IPS DF 19.7 (cell line): Measurements from ENCODE around the gene OR51G2.
"Not testable (repeated sequence)": the region's sequence is repeated elsewhere in the genome, so short reads cannot be mapped to it uniquely, and the experiment has no call there.

Source experiments
- DNase-seq: peaks from one replicate; pipeline ENCODE4 v3.0.0-alpha.2; 2013; ENCODE audit warnings: low read depth, low spot score

Gene OR51G2

GRCh38 chr11:4919250-4919649 lies at the start of gene OR51G2:
Gene OR51G2 (minus strand): TSS chr11:4919350. CDS start chr11:4915663, 3,687 bp downstream.
- no peak for DNase-seq

GRCh38 chr11:4962816-4963215 lies 43.7 kb upstream of the OR51G2 start:
- DNase-seq: no peak

GRCh38 chr11:4960877-4961276 lies 41.7 kb upstream of the OR51G2 start:
- DNase-seq: no peak

- no peak for DNase-seq
Measured at GRCh38 chr11:4957396-4957795, 38.2 kb upstream of the OR51G2 start.

- not testable (repeated sequence) for DNase-seq
Measured at GRCh38 chr11:4955613-4956012, 36.5 kb upstream of the OR51G2 start, which contains the start of gene OR51A2. Gene OR51A2 (minus strand): TSS chr11:4955713. CDS start chr11:4955713, 0 bp downstream.

- no peak for DNase-seq
Measured at GRCh38 chr11:4947505-4947904, 28.4 kb upstream of the OR51G2 start, which contains the start of gene OR51A4. Gene OR51A4 (minus strand): TSS chr11:4947605. CDS start chr11:4947100, 505 bp downstream.

GRCh38 chr11:4936745-4937144 lies 17.6 kb upstream of the OR51G2 start:
- DNase-seq: no peak

- no peak for DNase-seq
Measured at GRCh38 chr11:4932751-4933150, 13.6 kb upstream of the OR51G2 start.

- DNase-seq: no peak
Measured at GRCh38 chr11:4926608-4927007, 7.5 kb upstream of the OR51G2 start.

GRCh38 chr11:4924239-4924638 lies 5.1 kb upstream of the OR51G2 start, which contains the start of gene OR51G1:
Gene OR51G1 (minus strand): TSS chr11:4924339. CDS start chr11:4924339, 0 bp downstream.
- no peak for DNase-seq

- no peak for DNase-seq
Measured at GRCh38 chr11:4922304-4922703, 3.2 kb upstream of the OR51G2 start.

GRCh38 chr11:4921796-4922195 lies 2.6 kb upstream of the OR51G2 start:
- no peak for DNase-seq

- DNase-seq: no peak
Measured at GRCh38 chr11:4916581-4916980, 2.6 kb downstream of the OR51G2 start.

GRCh38 chr11:4903484-4903883 lies 15.7 kb downstream of the OR51G2 start, which contains the start of gene OR51A7:
Gene OR51A7 (plus strand): TSS chr11:4903783. CDS start chr11:4907370, 3,587 bp downstream.
- DNase-seq: no peak

GRCh38 chr11:4891996-4892640 lies 27.0 kb downstream of the OR51G2 start:
- no peak for DNase-seq

GRCh38 chr11:4890279-4890678 lies 28.9 kb downstream of the OR51G2 start:
- no peak for DNase-seq

GRCh38 chr11:4887591-4887990 lies 31.6 kb downstream of the OR51G2 start:
- no peak for DNase-seq

- DNase-seq: no peak
Measured at GRCh38 chr11:4886186-4886585, 33.0 kb downstream of the OR51G2 start.

GRCh38 chr11:4884361-4884760 lies 34.8 kb downstream of the OR51G2 start:
- no peak for DNase-seq

- no peak for DNase-seq
Measured at GRCh38 chr11:4882543-4882942, 36.6 kb downstream of the OR51G2 start.

- no peak for DNase-seq
Measured at GRCh38 chr11:4881860-4882500, 37.2 kb downstream of the OR51G2 start, which contains the start of gene OR51T1. Gene OR51T1 (plus strand): TSS chr11:4881900. CDS start chr11:4881900, 0 bp downstream.

- DNase-seq: no peak
Measured at GRCh38 chr11:4881188-4881587, 38.0 kb downstream of the OR51G2 start.

GRCh38 chr11:4865855-4866254 lies 53.3 kb downstream of the OR51G2 start:
- DNase-seq: no peak
